Loucy (cell line): ENCODE results near the gene SOBP.

Experiments used
- CTCF ChIP-seq: fragments of 200-600 bp; sonication (generic); conservative IDR thresholded peaks from 2 replicates; pipeline ENCODE4 v1.5.1; 2014; ENCODE audit warnings: mild to moderate bottlenecking, antibody characterized with exemption, low read length
- EZH2phosphoT487 ChIP-seq: fragments of 200-600 bp; IDR thresholded peaks from 2 replicates; pipeline ENCODE4 v1.6.1; 2018; ENCODE audit warnings: antibody characterized with exemption, mild to moderate bottlenecking, moderate library complexity, borderline replicate concordance

GRCh38 chr6:107556082-107556481, 66.2 kb downstream of the SOBP start:
- no peak for TF ChIP-seq CTCF
- TF ChIP-seq EZH2phosphoT487: no peak
